CD4-positive, alpha-beta T cell treated with Interferon gamma for 1 hour (primary cell): ENCODE measurements around the gene PCCA.

ENCODE experiments used
- DNase-seq: peaks from one replicate; pipeline ENCODE4 v3.0.0-alpha.2; 2020

PCCA gene

GRCh38 chr13:100534147-100534843 lies 445.4 kb downstream of the PCCA start:
- DNase-seq = no peak

- DNase-seq = no peak
Observed at GRCh38 chr13:100534911-100535310, 446.0 kb downstream of the PCCA start.

GRCh38 chr13:100535426-100536135 lies 446.7 kb downstream of the PCCA start:
- DNase-seq = no peak

- DNase-seq = no peak
Observed at GRCh38 chr13:100536643-100537180, 447.8 kb downstream of the PCCA start.

- no peak for DNase-seq
Observed at GRCh38 chr13:100537486-100537885, 448.6 kb downstream of the PCCA start.

GRCh38 chr13:100537951-100538462 lies 449.1 kb downstream of the PCCA start:
- no peak for DNase-seq

GRCh38 chr13:100540621-100541020 lies 451.7 kb downstream of the PCCA start:
- DNase-seq = no peak

GRCh38 chr13:100541897-100542825 lies 453.3 kb downstream of the PCCA start:
- no peak for DNase-seq

- DNase-seq = no peak
Observed at GRCh38 chr13:100542826-100543156, 453.9 kb downstream of the PCCA start.

GRCh38 chr13:100543872-100544602 lies 455.1 kb downstream of the PCCA start:
- no peak for DNase-seq

- DNase-seq = no peak
Observed at GRCh38 chr13:100544866-100545683, 456.2 kb downstream of the PCCA start.

- DNase-seq = no peak
Observed at GRCh38 chr13:100545684-100546061, 456.8 kb downstream of the PCCA start.

GRCh38 chr13:100546713-100547405 lies 458.0 kb downstream of the PCCA start:
- DNase-seq = no peak

GRCh38 chr13:100547791-100548201 lies 458.9 kb downstream of the PCCA start:
- no peak for DNase-seq

- no peak for DNase-seq
Observed at GRCh38 chr13:100549316-100549715, 460.4 kb downstream of the PCCA start.

- DNase-seq = no peak
Observed at GRCh38 chr13:100552755-100553154, 463.9 kb downstream of the PCCA start.

- DNase-seq = no peak
Observed at GRCh38 chr13:100559886-100560285, 471.0 kb downstream of the PCCA start.

GRCh38 chr13:100560498-100561157 lies 471.7 kb downstream of the PCCA start:
- no peak for DNase-seq

GRCh38 chr13:100561158-100561499 lies 472.2 kb downstream of the PCCA start:
- DNase-seq = no peak

- no peak for DNase-seq
Observed at GRCh38 chr13:100561599-100562204, 472.8 kb downstream of the PCCA start.
